H54 (cell line): ENCODE measurements around the gene XPOT.
"Not testable (repeated sequence)": the region's sequence is repeated elsewhere in the genome, so short reads cannot be mapped to it uniquely, and the experiment has no call there.

ENCODE experiments used
- DNase-seq: peaks from one replicate; pipeline ENCODE4 v3.0.0; 2011; ENCODE audit warnings: low spot score, mixed read lengths; ENCODE audit not compliant: insufficient read length
- FAIRE-seq: peaks from 3 replicates; lab custom pipeline; 2011; peaks lifted over from hg19 to GRCh38; lab: Jason Lieb, UNC
- POLR2A ChIP-seq: IDR thresholded peaks from 2 replicates; pipeline ENCODE4 v1.6.1; 2011; ENCODE audit warnings: low read depth, mild to moderate bottlenecking, low read length

XPOT gene, protein sequence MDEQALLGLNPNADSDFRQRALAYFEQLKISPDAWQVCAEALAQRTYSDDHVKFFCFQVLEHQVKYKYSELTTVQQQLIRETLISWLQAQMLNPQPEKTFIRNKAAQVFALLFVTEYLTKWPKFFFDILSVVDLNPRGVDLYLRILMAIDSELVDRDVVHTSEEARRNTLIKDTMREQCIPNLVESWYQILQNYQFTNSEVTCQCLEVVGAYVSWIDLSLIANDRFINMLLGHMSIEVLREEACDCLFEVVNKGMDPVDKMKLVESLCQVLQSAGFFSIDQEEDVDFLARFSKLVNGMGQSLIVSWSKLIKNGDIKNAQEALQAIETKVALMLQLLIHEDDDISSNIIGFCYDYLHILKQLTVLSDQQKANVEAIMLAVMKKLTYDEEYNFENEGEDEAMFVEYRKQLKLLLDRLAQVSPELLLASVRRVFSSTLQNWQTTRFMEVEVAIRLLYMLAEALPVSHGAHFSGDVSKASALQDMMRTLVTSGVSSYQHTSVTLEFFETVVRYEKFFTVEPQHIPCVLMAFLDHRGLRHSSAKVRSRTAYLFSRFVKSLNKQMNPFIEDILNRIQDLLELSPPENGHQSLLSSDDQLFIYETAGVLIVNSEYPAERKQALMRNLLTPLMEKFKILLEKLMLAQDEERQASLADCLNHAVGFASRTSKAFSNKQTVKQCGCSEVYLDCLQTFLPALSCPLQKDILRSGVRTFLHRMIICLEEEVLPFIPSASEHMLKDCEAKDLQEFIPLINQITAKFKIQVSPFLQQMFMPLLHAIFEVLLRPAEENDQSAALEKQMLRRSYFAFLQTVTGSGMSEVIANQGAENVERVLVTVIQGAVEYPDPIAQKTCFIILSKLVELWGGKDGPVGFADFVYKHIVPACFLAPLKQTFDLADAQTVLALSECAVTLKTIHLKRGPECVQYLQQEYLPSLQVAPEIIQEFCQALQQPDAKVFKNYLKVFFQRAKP

DNA sequence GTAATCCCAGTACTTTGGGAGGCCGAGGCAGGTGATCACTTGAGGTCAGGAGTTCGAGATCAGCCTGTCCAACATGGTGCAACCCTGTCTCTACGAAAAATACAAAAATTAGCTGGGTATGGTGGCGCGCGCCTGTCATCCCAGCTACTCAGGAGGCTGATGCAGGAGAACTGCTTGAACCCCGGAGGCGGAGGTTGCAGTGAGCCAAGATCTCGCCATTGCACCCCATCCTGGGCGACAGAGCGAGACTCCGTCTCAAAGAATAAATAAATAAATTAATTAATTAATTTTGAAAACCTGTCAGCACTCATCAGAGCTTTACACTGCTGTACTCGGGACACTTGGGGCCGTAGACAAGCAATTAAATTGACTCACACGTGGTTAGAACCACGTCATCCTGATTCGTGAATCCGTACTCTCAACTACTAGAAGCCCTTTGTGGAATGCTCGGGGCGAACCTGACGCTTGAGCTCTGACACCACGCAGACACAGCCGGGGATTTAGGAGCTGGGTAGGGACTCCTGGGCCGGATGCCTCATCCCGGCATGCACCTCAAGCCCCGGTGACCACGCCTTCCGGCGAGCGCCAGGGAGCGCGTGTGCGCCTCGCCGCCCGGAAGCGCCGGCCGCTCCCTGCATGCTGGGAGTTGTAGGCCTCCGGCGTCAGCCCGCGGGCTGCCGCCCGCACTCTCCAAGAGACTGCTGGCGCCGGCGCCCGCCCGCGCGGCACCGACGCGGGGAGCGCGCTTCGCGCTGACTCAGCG lies at the start of gene XPOT:
Gene XPOT (plus strand): TSS at position 686 of the 763 bp plus-strand sequence. CDS start 5,644 bp downstream, outside the sequence.
- DNase-seq (peak; percentile 94), FAIRE-seq (peak; percentile 90)
- peak; percentile 85 for TF ChIP-seq POLR2A

DNA sequence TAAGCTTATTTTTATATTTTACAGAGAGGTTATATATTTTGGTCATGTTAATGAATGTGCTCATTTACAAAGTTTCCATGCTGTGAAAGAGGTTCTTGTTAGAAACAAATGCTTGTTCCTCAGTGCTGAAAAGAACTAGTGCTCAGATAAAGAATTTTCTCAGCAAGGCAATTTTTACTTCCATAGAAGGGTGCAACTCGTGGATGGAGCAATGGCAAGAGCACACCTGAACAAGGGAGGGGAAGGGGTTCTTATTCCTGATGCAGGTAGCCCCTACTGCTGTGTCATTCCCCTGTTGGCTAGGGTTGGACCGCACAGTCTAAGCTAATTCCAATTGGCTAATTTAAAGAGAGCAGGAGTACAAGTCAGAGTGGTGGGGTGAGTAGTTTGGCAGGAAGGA lies 48.0 kb upstream of the XPOT start:
- not testable (repeated sequence) for DNase-seq, FAIRE-seq

DNA sequence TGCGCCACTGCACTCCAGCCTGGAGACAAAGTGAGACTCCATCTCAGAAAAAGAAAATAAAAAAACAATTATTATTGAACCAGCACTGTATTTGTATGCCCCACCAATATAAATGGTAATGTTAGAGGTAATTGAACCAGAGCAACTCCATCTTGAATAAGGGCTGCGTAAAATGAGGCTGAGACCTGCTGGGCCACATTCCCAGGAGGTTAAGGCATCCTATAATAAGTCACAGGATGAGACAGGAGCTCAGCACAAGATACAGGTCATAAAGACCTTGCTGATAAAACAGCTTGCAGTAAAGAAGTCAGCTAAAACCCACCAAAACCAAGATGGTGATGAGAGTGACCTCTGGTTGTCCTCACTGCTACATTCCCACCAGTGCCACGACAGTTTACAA lies 43.0 kb upstream of the XPOT start:
- DNase-seq, FAIRE-seq: not testable (repeated sequence)

DNA sequence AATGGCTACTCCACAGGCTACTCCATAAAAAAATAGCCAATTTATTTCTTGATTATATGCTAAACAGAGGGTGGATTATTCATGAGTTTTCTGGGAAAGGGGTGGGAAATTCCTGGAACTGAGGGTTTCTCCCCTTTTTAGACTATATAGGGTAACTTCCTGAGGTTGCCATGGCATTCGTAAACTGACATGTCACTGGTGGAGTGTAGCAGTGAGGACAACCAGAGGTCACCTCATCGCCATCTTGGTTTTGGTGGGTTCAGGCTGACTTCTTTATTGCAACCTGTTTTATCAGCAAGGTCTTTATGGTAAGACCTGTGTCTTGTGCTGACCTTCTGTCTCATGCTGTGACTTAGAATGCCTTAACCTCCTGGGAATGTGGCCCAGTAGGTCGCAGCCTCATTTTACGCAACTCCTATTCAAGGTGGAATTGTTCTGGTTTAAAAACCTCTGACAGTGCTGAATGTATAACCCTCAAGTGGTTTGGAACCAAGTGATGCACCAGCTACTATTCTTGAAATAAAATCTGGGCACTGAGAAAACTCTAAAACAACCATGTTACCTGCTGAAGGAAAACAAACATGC lies 41.4 kb upstream of the XPOT start:
- DNase-seq (no peak), FAIRE-seq (no peak)
- TF ChIP-seq POLR2A: no peak

DNA sequence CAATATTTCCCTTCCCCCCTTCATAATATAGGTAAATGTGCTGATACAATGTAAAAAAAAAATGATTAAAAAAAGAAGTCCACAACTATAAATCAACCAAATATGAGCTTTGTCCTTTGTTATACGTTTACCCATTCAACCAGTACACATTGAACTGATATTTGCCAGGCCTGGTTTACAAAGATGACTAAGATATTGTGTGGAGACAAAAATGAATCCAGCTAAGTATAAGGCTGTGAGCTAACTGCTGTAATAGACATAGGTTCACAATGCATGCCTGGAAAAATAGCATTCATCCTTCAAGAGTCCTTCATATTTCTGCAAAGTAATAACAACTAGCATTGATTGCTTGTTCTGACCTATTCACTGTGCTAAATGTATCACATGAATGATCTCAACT lies 20.5 kb upstream of the XPOT start:
- FAIRE-seq (no peak), DNase-seq (no peak)
- no peak for TF ChIP-seq POLR2A

DNA sequence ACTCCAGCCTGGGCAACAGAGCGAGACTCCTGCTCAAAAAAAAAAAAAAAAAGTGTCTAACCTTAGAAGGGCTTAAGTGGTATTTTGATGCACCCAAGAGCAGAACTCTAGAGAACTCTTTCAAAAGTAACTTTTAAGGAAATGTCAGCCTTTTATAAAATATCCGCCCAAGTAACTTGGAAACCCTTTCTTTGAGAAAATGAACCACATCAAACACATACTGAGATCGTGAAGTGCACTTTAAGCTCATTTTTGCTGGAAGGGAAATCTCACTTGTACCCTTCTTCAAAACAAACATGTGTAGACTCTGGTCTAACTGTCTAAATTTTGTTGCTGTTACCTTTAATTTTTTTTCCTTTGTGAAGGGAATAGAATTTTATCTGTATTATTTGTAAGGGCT lies 19.2 kb upstream of the XPOT start:
- TF ChIP-seq POLR2A: no peak
- no peak for FAIRE-seq
- DNase-seq: no peak

DNA sequence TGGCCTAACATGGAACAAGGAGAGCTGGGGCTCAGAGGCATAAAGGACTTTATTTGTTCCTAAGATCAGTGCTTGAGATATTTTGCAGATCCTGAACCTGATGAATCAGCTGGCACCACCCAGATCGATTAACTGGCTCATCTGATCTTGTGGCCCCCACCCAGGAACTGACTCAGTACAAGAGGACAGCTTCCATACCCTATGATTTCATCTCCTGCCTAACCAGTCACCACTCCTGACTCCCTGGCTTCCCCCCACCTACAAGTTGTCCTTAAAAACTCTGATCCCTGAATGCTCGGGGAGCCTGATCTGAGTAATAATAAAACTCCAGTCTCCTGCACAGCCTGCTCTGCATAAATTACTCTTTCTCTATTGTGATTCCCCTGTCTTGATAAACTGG lies 18.7 kb upstream of the XPOT start:
- DNase-seq (peak; percentile 54), FAIRE-seq (peak; percentile 91)
- TF ChIP-seq POLR2A: no peak

DNA sequence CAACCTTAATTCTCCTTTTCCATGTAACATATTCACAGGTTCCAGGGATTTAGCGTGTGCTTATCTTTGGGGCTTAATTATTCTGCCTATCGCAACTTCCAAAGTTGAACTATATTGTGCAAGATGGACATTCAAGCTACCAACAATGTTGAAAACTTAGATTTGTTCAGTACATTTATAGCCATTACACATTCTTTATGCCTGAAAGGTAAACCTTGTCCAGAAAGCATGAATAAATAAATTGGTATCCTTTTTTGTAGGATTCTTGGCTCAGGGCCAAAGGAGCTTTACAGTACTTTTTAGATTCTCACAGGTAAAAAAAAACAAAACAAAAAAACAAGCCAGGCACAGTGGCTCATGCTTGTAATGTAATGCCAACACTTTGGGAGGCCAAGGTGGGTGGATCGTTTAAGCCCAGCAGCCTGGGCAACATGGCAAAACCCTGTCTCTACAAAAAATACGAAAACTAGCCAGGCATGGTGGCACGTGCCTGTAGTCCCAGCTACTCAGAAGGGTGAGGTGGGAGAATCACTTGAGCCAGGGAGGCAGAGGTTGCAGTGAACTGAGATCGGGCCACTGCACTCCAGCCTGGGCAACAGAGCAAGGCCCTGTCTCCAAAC lies 16.9 kb upstream of the XPOT start:
- FAIRE-seq: no peak
- no peak for DNase-seq
- no peak for TF ChIP-seq POLR2A

DNA sequence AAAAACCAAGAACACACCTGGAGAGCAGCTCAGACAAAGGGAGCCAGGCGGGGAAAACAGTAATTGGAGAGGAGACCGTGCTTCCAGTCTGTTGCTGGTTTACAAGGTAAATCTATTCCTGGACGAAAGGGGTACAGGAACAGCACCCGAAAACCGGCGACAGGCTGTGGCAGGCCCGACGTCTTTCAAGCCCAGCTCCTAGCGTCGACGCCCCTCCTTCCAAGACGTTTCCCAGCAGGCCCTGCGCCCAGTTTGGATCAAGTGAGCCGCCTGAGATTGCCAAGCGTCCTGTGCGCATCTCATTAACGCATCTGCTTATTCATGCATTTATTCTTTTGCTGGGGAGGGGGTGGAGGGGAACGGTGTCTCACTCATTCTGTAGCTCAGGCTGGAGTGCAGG lies 15.0 kb upstream of the XPOT start:
- FAIRE-seq (no peak), DNase-seq (no peak)
- TF ChIP-seq POLR2A: no peak

DNA sequence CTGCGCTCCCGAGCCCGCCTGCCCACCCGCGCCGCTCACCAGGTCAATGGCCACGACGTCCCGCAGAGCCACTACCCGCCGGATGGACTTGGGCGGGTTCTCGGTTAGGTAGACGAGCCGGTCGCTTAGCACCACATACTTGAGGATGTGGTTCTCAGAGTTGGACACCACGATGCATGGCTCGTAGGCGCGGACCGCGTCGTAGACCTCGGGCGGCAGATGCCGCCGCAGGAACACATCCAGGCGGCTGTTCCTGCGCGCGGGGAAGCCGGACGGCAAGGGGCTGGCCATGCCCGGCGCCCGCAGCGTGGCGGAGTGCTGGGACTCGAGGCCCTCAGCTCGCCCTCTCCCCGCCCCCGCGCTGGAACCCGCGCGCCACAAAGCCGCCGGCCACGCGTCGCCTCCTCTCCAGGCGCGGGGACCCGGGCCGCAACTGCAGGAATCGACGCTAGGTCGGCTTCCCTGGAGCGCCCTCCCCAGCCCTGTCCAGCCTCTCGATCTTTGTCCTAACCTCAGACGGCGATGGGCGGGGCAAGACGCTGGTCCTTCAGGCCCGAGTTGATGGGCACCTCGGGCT lies 13.8 kb upstream of the XPOT start, which contains the start of gene C12orf56:
Gene C12orf56 (minus strand): TSS at position 484 of the 577 bp plus-strand sequence. CDS start 193 bp downstream, at position 291.
- no peak for DNase-seq
- no peak for TF ChIP-seq POLR2A
- no peak for FAIRE-seq

DNA sequence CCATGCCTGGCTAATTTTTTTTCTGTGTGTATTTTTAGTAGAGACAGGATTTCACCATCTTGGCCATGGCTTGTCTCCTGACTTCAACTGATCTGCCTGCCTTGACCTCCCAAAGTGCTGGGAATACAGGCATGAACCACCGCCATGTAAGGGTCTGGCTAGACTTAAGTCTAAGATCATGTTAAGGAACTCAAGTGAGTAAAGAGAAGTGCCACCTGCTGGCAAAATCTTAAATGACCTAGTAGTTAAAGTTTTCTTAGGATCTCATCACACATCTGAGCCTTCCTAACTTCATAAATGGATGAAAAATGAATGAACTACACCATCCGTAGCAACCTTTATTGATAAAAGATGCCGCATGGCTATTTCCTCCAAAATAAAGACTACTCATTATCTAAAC lies 12.0 kb upstream of the XPOT start:
- TF ChIP-seq POLR2A: no peak
- DNase-seq: peak; percentile 55

DNA sequence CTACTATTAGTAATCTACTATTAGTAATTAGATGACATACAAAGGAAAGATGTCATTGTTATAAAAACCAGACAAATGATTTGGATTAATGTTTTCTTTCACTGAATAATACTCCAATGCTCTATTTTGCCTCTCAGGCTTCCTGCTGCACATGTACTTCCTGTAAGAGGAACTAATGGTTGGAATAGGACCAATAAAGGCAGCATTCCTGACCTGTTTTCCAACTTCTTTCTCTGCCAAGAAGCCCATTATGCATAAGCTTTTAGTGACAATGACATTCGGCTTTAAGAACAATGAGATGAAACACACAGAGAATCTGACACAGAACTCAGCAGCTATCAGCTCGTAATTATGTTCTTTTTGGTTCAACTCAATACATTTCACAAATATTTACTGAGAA lies 8.5 kb upstream of the XPOT start:
- DNase-seq (no peak), FAIRE-seq (no peak)
- no peak for TF ChIP-seq POLR2A

More for the DNA sequence above, 12.0 kb upstream of the XPOT start:
- FAIRE-seq: no peak
